ENCODE measurements around the gene FKBP1A.

Gene FKBP1A

DNA sequence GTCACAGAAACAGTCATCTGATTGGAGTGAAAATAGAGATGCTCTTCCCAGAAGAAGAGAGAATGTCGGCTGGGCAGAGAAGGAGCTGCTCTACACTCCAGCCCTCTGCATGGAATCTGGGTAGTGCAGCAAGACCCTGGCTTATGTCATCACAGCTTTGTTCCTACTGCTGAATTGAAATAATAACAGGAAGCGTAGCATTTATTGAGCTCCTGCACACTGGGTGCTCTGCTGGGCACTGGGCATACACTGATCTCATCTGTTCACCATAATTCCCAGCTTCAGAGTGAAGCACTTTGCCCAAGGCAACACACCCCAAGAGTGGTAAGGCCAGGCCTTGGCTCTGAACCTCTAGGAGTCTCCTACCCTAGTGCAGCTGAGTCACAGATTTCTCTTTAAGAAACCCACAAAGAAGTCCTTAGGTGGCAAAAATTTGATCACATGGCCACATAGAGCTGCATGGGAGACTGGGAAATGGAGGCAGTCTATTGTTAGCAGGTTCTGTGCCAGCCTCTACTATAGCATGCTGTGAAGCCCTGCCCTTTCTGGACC is 60.0 kb downstream of the FKBP1A start:
- DNase-seq (ENCODE audit: low read depth, low spot score), result no peak

DNA sequence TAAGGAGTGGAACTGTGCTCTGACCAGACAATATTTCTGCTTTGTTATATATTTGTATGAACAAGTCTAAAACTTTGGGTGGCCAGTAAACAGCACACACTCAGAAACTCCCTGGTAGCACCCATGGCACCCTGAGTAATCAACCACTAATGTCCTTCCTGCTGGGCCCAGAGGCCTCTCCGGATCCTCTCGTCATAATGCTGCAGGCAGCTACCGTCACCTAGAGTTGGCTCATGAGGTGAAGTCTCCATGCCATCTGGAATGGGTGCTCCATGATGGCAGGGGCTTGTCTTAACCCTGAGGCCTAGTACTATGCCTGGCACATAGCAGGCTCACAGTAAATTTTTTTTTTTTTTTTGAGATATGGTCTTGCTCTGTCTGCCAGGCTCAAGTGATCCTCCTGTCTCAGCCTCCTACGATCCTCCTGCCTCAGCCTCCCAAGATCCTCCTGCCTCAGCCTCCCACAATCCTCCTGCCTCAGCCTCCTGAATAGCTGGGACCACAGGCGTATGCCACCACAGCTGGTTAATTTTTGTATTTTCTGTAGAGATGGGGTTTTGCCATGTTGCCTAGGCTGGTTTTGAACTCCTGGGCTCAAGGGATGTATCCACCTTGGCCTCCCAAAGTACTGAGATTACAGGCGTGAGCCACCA is 60.9 kb downstream of the FKBP1A start:
- DNase-seq (ENCODE audit: low read depth, low spot score), result no peak

DNA sequence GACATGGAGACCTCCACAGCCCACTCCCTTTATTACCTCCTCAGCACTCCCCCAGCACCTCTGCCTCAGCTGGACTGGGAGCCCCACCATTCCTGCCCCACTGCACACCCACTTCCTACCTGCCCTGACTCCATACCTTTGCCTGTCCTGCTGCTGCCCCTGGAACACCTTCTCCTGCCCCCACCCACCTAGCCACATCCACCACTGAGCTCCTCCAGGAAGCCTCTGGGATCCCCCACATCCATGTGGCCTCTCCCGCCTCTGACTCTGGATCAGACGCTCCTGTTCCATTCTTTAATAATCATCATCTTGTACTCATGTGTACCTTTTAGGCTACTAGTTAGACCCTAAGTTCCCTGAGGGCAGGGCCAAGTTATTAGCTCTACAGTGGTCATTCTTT is 61.8 kb downstream of the FKBP1A start:
- no peak for DNase-seq (ENCODE audit: low read depth, low spot score)

GRCh38 chr20:1330075-1330830 is 62.6 kb downstream of the FKBP1A start:
- no peak for DNase-seq (ENCODE audit: low read depth, low spot score)

DNA sequence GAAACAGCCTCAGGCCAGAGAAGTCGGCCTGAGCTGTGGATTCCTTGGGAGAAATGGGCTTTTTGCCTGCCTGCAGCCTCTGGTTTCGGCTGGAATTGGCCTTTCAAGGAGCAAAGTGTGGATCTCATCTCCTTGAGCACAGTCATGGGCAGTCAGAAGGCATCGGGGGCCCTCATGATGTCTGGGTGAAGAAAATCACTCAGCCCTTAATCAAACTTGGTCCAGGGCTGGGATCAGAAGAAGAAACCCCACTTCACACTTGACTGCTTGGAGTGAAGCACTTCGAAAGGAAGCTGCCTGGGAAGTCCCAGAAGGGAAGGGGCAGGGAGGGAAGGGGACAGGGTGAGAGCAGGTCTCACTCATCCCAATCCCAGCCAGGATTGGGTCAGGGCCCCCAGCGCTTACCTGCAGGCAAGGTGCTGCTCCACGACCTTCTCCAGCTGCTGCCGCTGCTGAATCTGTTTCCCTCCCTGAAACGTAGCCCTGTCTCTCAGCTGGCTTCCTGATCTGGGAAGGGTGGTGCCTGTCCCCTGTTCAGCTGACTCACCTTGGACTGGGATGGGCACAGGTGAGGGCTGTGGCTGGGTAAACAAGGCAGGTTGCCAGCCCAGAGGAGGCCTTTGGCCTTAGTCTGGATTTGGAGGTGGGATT is 64.0 kb downstream of the FKBP1A start, which contains the start of gene SDCBP2:
SDCBP2 (minus strand) TSS at position 460 of the 651 bp plus-strand sequence. CDS start 8,723 bp downstream, outside the sequence.
- no peak for DNase-seq (ENCODE audit: low read depth, low spot score)

- DNase-seq (ENCODE audit: low read depth, low spot score), result no peak
Observed at GRCh38 chr20:1327827-1328679, 64.8 kb downstream of the FKBP1A start.

GRCh38 chr20:1327241-1327653 is 65.6 kb downstream of the FKBP1A start:
- no peak for DNase-seq (ENCODE audit: low read depth, low spot score)

DNA sequence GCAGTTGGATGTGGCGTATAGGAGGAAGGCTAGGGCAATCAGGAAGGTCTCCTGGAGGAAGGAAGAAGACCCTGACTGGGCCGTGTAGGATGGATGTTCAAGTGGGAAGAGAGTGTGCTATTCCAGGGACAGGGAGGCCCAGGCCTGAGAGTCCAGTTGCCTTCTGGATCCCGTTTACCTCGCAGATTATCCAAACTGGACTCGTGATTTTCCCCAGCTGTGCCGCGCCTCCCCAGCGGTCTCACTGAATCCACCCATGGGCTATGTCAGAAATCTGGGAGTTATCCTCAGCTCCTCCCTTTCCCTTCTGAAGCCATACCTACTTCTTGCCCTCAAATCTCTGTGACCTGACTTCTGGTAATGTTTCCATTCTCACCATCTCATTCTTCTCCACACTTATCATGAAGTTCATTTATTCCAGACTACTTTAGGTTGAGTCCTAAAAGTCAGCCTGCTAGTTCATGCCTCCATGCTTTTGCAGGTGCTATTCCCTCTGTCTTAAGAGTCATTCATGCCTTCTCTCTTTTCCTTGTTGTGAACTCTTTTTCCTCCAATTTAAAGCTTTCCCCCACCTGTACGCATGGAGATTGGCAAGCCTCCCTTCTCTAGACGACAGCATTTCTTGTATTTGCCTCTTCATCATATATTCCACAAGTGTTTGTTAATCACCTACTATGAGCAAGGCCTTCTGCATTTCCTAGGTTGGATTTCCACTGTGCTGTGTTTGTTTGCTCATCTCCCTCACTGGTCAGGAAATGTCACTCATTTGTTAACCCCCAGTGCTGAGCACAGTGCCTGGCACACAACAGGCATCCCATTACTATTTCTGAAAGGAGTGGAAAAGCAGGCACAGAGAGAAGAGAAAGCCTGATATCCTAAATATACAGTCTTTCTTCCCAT is 66.6 kb downstream of the FKBP1A start:
- DNase-seq (ENCODE audit: low read depth, low spot score), result no peak

DNA sequence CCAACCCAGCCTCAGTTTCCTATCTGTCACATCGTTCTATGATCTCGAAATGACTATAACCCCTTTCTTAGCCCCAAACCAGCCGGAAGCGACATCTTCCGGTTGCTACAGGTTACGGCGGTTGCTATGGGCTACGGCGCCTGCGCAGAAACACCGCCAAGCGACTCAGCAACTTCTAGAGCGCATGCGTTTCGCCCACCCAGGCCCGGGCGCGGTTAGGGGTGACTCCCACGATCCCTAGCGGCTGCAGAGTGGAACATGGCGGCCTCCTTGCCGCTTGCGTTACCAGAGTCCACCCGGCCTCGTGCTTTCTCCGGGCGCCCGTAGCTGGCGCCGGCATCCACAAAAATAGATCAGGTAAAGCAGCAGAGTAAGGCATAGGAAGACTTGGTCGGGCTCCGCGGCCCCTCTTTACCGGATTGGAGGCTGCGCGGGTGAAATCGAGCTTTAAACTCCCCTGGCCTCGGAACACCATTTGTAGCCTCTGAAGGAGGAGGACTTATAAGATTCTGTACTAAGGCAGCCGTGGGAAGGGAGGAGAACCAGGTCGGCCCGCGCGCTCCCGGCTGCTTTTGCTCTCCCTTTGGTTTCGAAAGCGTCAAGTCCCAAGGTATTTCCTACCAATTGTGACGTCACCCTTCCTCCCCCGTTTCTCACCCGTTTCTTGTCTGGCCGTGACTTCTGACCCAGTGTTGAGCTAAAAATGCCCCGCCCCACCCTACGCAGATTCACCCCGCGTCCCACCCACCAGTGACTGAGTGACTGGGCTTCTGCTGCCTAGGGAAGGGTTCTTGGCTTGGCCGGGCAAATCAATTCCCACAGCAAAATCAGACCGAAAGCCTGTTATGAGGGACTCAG is 67.5 kb downstream of the FKBP1A start:
- DNase-seq (ENCODE audit: low read depth, low spot score), result peak; percentile 99

GRCh38 chr20:1324598-1325172 is 68.2 kb downstream of the FKBP1A start:
- DNase-seq (ENCODE audit: low read depth, low spot score), result no peak

DNA sequence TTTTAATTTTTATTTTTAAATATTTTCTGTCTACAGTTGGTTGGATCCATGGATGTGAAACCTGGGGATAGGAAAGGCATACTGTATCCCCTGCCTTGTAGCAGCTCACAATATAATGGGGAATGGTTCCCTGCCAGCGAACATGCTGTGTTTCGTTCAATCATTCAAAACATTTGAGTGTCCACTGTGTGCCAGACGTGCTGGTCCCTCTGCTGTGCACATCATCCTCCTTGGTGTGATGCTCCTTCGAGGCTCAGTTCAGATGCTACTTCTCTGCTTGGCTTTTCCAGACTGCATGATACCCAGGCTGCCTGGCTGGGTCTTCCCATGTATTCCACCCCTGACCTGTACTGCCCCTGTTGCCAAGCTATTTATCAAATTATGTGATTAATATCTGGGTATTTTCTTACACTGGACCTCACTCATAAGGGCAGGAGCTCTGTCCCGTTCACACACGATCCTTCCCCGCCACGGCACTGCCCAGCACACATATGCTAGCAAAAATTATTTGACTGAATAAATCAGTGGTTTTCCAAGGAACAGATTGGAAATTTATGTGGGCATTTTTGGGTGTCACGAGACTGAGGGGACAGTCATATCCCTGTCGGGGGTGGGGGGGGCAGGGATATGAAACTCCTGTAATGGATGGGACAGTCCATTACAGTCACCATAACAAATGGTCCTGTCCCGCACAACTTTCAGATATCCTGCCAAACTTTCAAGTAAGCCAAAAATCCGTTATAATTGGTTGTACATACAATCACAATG is 68.8 kb downstream of the FKBP1A start:
- no peak for DNase-seq (ENCODE audit: low read depth, low spot score)

- no peak for DNase-seq (ENCODE audit: low read depth, low spot score)
Observed at GRCh38 chr20:1323256-1323655, 69.6 kb downstream of the FKBP1A start.

DNA sequence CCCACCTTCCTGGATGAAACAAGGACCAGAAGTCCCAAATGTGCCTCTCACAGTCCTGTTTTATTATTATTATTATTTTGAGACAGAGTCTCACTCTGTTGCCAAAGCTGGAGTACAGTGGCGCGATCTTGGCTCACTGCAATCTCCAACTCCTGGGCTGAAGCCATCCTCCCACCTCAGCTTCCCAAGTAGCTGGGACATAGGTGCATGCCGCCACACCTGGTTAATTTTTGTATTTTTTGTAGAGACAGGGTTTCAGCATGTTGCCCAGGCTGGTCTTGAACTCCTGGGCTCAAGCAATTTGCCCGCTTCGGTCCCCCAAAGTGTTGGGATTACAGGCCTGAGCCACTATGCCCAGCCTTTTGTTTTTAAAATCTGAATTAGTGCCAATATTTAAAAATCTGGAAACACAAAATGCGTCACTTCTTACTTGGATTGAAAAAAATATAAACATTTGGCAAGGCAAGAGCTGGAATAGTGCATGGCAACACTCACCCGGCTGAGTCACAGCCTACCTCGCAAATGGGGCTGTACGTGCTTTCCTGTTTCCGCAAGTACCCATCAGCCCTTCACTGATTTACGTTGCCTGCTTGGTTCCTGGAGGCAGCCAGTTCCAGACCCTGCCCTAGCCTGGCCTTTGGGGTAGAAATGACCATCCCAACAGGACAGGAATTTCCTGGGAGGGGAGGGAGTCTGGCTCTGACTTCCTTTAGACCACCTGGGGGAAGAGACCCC is 70.2 kb downstream of the FKBP1A start:
- DNase-seq (ENCODE audit: low read depth, low spot score), result no peak

DNA sequence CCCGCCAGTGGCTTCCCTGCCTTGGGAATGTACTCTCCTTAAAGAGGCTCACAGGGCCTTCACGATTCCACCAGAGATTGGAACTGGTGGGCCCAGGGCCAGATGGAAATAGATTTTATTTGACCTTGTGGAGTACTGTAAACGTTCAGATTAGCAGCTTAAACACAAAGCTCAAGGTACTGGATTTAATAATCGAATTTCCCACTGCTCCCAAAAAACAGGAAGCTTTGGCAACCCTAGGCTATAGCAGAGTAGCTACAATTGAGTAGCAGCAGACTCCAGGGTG is 71.3 kb downstream of the FKBP1A start:
- no peak for DNase-seq (ENCODE audit: low read depth, low spot score)

DNA sequence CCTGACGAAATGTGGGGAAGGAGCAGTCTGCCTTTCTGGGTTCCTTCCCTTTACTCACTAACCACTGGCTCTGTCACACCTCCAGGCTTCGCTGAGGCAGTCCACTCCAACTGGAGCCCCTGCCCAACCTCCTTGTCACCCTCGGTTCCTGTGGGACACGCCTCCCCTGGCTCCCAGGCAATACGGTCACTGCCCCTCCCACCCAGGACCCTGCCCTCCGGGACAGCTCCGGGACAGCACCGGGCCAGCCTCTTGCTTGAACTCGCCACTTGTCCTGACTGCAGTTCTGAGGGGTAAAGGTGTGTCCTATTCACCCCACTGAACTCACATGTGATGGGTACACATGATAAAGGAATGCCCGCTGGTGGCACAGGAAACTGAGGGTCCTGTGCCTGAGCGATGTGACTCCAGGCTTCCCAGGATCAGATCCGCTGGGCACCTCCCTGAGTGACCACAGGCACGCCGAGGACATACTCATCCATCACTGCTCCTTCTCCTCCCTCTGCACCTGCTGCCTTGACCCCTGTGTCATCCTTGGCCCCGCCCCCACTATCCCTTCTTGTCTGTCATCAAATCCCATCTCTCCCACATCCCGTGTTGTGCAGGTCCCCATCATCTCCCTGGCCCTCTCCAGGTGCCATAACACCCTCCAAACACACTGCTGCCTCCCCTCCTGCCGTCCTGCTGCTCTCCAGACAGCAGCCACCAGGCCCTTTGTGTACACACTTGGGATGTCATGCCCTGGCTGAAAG is 71.8 kb downstream of the FKBP1A start:
- no peak for DNase-seq (ENCODE audit: low read depth, low spot score)

DNA sequence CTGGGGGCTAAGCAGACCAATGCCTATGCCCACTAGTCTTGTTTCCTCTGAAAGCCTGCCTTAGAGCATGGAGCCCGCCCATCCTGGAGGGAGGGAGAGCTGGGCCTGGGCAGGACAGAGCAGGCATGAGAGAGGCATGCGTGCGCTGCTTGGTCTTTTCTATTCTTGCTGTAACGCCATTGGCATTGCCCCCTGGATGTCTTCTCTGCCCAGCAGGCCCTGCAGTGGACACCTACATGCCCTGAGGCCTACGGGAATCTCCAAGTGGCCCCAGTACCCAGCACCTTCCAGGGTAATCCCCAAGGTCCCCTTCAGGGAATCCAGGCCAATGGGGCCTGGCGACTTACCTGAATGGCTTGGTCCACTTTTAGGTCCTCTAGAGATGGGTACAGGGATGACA is 72.8 kb downstream of the FKBP1A start:
- no peak for DNase-seq (ENCODE audit: low read depth, low spot score)

DNA sequence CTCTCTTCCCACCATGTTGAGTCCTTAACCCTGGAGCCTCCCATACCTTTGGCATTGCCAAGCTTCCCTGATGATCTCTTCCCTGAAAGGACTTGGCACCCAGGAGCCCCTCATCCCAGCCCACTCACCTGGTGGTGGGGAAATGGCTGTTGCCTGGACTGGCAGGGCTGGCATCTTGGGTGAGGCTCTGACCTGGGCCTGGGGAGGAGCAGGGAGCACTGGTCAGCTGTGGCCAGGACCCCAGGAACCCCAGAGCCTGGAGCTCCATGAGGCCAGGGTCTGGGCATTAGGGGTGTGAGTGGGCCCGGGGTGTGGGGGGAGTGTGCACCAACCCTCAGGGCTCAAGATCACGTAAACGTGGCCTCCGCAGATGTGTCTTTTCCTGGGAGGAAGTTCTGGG is 73.4 kb downstream of the FKBP1A start:
- no peak for DNase-seq (ENCODE audit: low read depth, low spot score)

All from activated naive CD8-positive, alpha-beta T cell treated with anti-CD3 and anti-CD28 coated beads, Interleukin-2, amount 50 U/mL, for 16 hours (primary cell).